Neural progenitor cell (in vitro differentiated cells): ENCODE results near the gene STX11. TPM values are rescaled to one million over a fixed set of nuclear protein-coding genes. Genes with fewer than 3 reads are reported as not detected.

ENCODE experiments used
- DNase-seq: peaks from one replicate; pipeline ENCODE4 v3.0.0-alpha.2; 2016; ENCODE audit warnings: low spot score
- H2AFZ ChIP-seq: fragments of 200-600 bp; sonication (generic); replicated peaks from 2 replicates; pipeline ENCODE4 v1.6.1; 2016; ENCODE audit warnings: antibody characterized with exemption
- H3F3A ChIP-seq: fragments of 200-600 bp; sonication (generic); 2 replicates; pipeline ENCODE4 v1.6.1; 2016; ENCODE audit warnings: antibody characterized with exemption, low read depth
- H3K27ac ChIP-seq: fragments of 200-600 bp; sonication (generic); 2 replicates; pipeline ENCODE4 v1.5.1; 2016; ENCODE audit warnings: mild to moderate bottlenecking
- H3K27me3 ChIP-seq: fragments of 200-600 bp; sonication (generic); 2 replicates; pipeline ENCODE4 v1.6.1; 2016; ENCODE audit warnings: mild to moderate bottlenecking, moderate library complexity
- H3K36me3 ChIP-seq: fragments of 200-600 bp; sonication (generic); 2 replicates; pipeline ENCODE4 v1.5.1; 2016
- H3K4me1 ChIP-seq: fragments of 200-600 bp; sonication (generic); 2 replicates; pipeline ENCODE4 v1.6.1; 2016; ENCODE audit warnings: mixed run types
- H3K4me2 ChIP-seq: fragments of 200-600 bp; sonication (generic); 2 replicates; pipeline ENCODE4 v1.6.1; 2016
- H3K4me3 ChIP-seq: fragments of 200-600 bp; sonication (generic); 2 replicates; pipeline ENCODE4 v1.5.1; 2016
- H3K79me2 ChIP-seq: fragments of 200-600 bp; sonication (generic); 2 replicates; pipeline ENCODE4 v1.6.1; 2016; ENCODE audit warnings: low read depth
- H3K9ac ChIP-seq: fragments of 200-600 bp; sonication (generic); 2 replicates; pipeline ENCODE4 v1.6.1; 2016
- H3K9me3 ChIP-seq: fragments of 200-600 bp; sonication (generic); 2 replicates; pipeline ENCODE4 v1.5.1; 2016; ENCODE audit warnings: low read depth
- H4K20me1 ChIP-seq: fragments of 200-600 bp; sonication (generic); 2 replicates; pipeline ENCODE4 v1.6.1; 2016; ENCODE audit warnings: low read depth
- H3K27ac Mint-ChIP-seq: 3 replicates; pipeline ENCODE4 v1.8.0; 2021; ENCODE audit warnings: mixed read lengths
- H3K27me3 Mint-ChIP-seq: 2 replicates; pipeline ENCODE4 v1.8.0; 2022; ENCODE audit warnings: low read depth, mild to moderate bottlenecking, inconsistent platforms, moderate library complexity, mixed read lengths; ENCODE audit not compliant: insufficient read depth
- H3K36me3 Mint-ChIP-seq: 3 replicates; pipeline ENCODE4 v1.8.0; 2021; ENCODE audit warnings: mixed read lengths
- H3K4me1 Mint-ChIP-seq: 3 replicates; pipeline ENCODE4 v1.8.0; 2021; ENCODE audit warnings: mixed read lengths
- H3K4me3 Mint-ChIP-seq: 3 replicates; pipeline ENCODE4 v1.8.0; 2021; ENCODE audit warnings: mild to moderate bottlenecking, moderate library complexity, mixed read lengths
- H3K9me3 Mint-ChIP-seq: 3 replicates; pipeline ENCODE4 v1.8.0; 2020; ENCODE audit warnings: mixed read lengths
- CTCF ChIP-seq: fragments of 200-600 bp; sonication (generic); IDR thresholded peaks from 2 replicates; pipeline ENCODE4 v1.5.1; 2017; ENCODE audit warnings: antibody characterized with exemption, mild to moderate bottlenecking
- EZH2 ChIP-seq: fragments of 200-600 bp; sonication (generic); IDR thresholded peaks from 2 replicates; pipeline ENCODE4 v1.6.1; 2017; ENCODE audit warnings: antibody characterized with exemption, mild to moderate bottlenecking, moderate library complexity
- EZH2phosphoT487 ChIP-seq: fragments of 200-600 bp; sonication (generic); IDR thresholded peaks from 2 replicates; pipeline ENCODE4 v1.6.1; 2017; ENCODE audit warnings: antibody characterized with exemption
- total RNA-seq: library from RNA; depleted of rRNA; stranded (reverse); fragments of >200 nt; gene quantifications from 2 replicates; pipeline ENCODE4 v1.2.3, GENCODE V29; 2015; ENCODE audit warnings: low replicate concordance

STX11 gene
- total RNA-seq, 1 donor from 2014 or later: not detected

GRCh38 chr6:144143878-144144277, 6.4 kb upstream of the STX11 start:
- H3K36me3 Mint-ChIP-seq: no peaks in the 10 kb centered on the region
- Histone ChIP-seq H3K36me3 (no peaks in the 10 kb centered on the region), H3K4me3 (no peak overlapping the region), H3K27me3 (peaks cover 29% of the 10 kb centered on the region), H4K20me1 (no peaks in the 10 kb centered on the region), H3K4me2 (no peak overlapping the region), H2AFZ (no peak overlapping the region), H3K79me2 (no peaks in the 10 kb centered on the region), H3K9me3 (no peaks in the 10 kb centered on the region), H3F3A (no peaks in the 10 kb centered on the region), H3K9ac (no peak overlapping the region), H3K27ac (no peak overlapping the region), H3K4me1 (no peaks in the 10 kb centered on the region)
- no peak overlapping the region for H3K27ac Mint-ChIP-seq
- H3K9me3 Mint-ChIP-seq: no peaks in the 10 kb centered on the region
- no peak overlapping the region for H3K4me3 Mint-ChIP-seq
- DNase-seq: no peak
- no peaks in the 10 kb centered on the region for H3K4me1 Mint-ChIP-seq
- TF ChIP-seq CTCF: no peak
- no peak for TF ChIP-seq EZH2phosphoT487
- no peak for TF ChIP-seq EZH2
- H3K27me3 Mint-ChIP-seq: peaks cover 9% of the 10 kb centered on the region

GRCh38 chr6:144144996-144145395, 5.3 kb upstream of the STX11 start:
- no peaks in the 10 kb centered on the region for H3K36me3 ChIP-seq
- Mint-ChIP-seq H3K27ac (no peak overlapping the region), H3K4me1 (no peaks in the 10 kb centered on the region), H3K9me3 (no peaks in the 10 kb centered on the region), H3K4me3 (no peak overlapping the region), H3K27me3 (peaks cover 17% of the 10 kb centered on the region), H3K36me3 (no peaks in the 10 kb centered on the region)
- H3K27ac ChIP-seq: no peak overlapping the region
- H3K9me3 ChIP-seq: no peaks in the 10 kb centered on the region
- H3K4me3 ChIP-seq: no peak overlapping the region
- no peaks in the 10 kb centered on the region for H3K79me2 ChIP-seq
- H3K4me1 ChIP-seq: no peaks in the 10 kb centered on the region
- no peak for TF ChIP-seq EZH2
- no peak for TF ChIP-seq EZH2phosphoT487
- TF ChIP-seq CTCF: no peak
- no peaks in the 10 kb centered on the region for H4K20me1 ChIP-seq
- no peak overlapping the region for H2AFZ ChIP-seq
- H3K9ac ChIP-seq: no peak overlapping the region
- H3K27me3 ChIP-seq: peaks cover 41% of the 10 kb centered on the region
- no peak for DNase-seq
- no peaks in the 10 kb centered on the region for H3F3A ChIP-seq
- no peak overlapping the region for H3K4me2 ChIP-seq

GRCh38 chr6:144145541-144145940, 4.8 kb upstream of the STX11 start:
- Mint-ChIP-seq H3K4me3 (no peak overlapping the region), H3K4me1 (no peaks in the 10 kb centered on the region), H3K36me3 (no peaks in the 10 kb centered on the region), H3K9me3 (no peaks in the 10 kb centered on the region), H3K27ac (no peak overlapping the region), H3K27me3 (peaks cover 17% of the 10 kb centered on the region)
- Histone ChIP-seq H3K4me1 (no peaks in the 10 kb centered on the region), H3K4me2 (no peak overlapping the region), H2AFZ (no peak overlapping the region), H3K27me3 (peaks cover 46% of the 10 kb centered on the region), H3K9ac (no peak overlapping the region), H3K79me2 (no peaks in the 10 kb centered on the region), H3K36me3 (no peaks in the 10 kb centered on the region), H3K9me3 (no peaks in the 10 kb centered on the region), H3F3A (no peaks in the 10 kb centered on the region), H3K27ac (no peak overlapping the region), H3K4me3 (no peak overlapping the region), H4K20me1 (no peaks in the 10 kb centered on the region)
- no peak for TF ChIP-seq CTCF
- no peak for TF ChIP-seq EZH2phosphoT487
- TF ChIP-seq EZH2: no peak
- no peak for DNase-seq
